Activated CD4-positive, alpha-beta T cell treated with anti-CD3 and anti-CD28 coated beads for 1 hour (primary cell): ENCODE data around the gene PI4K2B.
"Not testable (repeated sequence)": the region's sequence is repeated elsewhere in the genome, so short reads cannot be mapped to it uniquely, and the experiment has no call there.

Source experiments
- DNase-seq: peaks from one replicate; pipeline ENCODE4 v3.0.0-alpha.2; 2020

Gene PI4K2B

GRCh38 chr4:25245181-25245580 lies 11.3 kb downstream of the PI4K2B start:
- DNase-seq: no peak

- DNase-seq: no peak
Observed at GRCh38 chr4:25246680-25247611, 13.1 kb downstream of the PI4K2B start.

DNA sequence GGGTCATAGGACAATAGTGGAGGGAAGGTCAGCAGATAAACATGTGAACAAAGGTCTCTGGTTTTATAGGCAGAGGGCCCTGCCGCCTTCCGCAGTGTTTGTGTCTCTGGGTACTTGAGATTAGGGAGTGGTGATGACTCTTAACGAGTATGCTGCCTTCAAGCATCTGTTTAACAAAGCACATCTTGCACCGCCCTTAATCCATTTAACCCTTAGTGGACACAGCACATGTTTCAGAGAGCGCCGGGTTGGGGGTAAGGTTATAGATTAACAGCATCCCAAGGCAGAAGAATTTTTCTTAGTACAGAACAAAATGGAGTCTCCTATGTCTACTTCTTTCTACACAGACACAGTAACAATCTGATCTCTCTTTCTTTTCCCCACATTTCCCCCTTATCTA lies 15.0 kb downstream of the PI4K2B start:
- not testable (repeated sequence) for DNase-seq

GRCh38 chr4:25249494-25249893 lies 15.7 kb downstream of the PI4K2B start:
- not testable (repeated sequence) for DNase-seq

GRCh38 chr4:25252230-25253070 lies 18.6 kb downstream of the PI4K2B start:
- no peak for DNase-seq

DNA sequence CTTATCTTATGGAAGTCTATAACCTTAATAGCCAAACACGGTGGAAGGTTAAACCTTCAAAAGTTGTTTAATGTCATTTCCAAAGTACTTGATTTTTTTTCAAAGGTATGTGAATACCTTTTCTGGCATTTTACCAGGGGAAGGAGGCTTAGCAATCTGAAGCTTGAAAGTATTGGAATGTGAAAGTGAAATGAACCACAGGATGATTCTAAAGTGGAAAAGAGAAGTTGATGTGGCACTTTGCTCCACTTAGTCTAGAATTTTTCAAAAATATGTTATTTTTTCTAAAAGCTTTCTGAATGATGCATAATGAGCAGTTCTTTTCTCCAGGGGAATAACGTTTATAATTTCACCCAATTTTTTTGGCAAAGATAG lies 19.2 kb downstream of the PI4K2B start:
- DNase-seq: no peak

GRCh38 chr4:25253786-25254185 lies 20.0 kb downstream of the PI4K2B start:
- DNase-seq: not testable (repeated sequence)

- no peak for DNase-seq
Observed at GRCh38 chr4:25258980-25259578, 25.2 kb downstream of the PI4K2B start.

DNA sequence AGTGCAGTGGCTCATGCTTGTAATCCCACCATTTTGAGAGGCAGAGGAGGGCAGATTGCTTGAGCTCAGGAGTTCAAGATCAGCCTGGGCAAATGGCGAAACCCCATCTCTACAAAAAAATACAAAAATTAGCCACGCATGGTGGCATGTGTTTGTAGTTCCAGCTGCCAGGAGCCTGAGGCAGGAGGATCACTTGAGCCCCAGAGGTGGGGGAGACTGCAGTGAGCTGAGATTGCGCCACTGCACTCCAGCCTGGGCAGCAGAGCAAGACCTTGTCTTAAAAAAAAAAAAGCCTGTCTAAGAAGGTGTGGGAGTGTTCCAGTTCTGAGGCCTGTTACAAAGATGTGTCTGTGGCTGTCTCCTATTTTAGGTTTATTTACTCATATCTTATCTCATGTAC lies 38.0 kb downstream of the PI4K2B start:
- no peak for DNase-seq

DNA sequence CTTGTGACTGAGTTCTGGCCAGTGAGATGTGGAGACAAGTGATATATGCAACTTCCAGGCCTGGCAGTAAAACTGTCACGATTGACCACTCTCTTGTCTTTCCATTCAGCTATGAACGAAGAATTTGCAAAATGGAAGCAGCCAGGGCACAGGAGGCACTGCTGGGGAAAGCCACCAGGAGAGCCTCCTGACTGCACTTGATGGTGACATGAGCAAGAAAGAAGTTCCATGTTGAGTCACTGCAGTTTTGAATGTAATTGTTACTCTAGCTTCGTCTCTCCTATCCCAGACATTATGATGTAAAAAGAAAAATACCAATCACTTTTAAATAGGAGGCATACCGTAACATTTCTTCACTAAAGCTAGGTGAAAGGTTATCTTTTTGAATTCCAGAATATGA lies 46.4 kb downstream of the PI4K2B start:
- DNase-seq: no peak

DNA sequence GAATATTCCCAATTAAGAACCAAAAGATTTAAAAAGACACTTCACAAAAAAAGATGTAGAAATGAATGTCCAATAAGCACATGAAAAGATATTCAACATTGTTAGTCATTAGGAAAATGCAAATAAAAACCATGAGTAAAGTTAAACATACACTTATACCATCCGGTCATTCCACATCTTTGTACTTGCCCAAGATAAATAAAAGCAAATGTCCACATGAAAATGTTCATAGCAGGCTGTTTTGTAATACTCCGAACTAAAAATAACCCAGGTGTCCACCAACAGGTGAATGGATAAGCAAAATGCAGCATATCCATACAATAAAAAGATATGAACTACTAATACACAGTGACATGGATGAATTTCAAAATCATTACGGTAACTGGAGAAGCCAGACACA lies 50.1 kb downstream of the PI4K2B start:
- no peak for DNase-seq

GRCh38 chr4:25284466-25284865 lies 50.6 kb downstream of the PI4K2B start:
- DNase-seq: no peak

- no peak for DNase-seq
Observed at GRCh38 chr4:25290490-25291067, 56.7 kb downstream of the PI4K2B start.

- no peak for DNase-seq
Observed at GRCh38 chr4:25291158-25291733, 57.4 kb downstream of the PI4K2B start.

DNA sequence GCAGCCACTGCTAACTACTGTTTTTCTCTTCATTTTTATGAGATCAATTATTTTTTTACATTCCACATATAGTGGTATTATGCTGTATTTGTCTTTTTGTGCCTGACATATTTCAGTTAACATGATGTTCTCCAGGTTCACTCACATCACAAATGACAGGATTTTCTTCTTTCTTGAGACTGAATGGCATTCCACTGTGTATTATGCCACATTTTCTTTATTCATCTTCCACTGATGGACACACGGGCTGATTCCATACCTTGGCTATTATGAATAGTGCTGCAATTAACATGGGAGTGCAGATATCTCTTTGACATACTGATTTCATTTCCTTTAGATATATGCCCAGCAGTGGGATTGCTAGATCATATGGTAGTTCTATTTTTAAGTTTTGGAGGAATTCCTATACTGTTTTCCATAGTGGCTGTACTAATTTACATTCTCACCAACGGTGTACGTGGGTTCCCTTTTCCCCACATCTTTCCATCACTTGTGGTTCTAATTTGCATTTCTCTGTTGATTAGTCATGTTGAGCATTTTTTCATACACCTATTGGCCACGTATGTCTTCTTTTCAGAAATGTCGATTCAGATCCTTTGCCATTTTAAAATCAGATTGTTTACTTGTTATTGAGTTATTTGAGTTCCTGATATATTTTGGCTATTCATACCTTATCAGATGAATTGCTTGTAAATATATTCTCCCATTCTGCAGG lies 63.9 kb downstream of the PI4K2B start:
- DNase-seq: no peak

DNA sequence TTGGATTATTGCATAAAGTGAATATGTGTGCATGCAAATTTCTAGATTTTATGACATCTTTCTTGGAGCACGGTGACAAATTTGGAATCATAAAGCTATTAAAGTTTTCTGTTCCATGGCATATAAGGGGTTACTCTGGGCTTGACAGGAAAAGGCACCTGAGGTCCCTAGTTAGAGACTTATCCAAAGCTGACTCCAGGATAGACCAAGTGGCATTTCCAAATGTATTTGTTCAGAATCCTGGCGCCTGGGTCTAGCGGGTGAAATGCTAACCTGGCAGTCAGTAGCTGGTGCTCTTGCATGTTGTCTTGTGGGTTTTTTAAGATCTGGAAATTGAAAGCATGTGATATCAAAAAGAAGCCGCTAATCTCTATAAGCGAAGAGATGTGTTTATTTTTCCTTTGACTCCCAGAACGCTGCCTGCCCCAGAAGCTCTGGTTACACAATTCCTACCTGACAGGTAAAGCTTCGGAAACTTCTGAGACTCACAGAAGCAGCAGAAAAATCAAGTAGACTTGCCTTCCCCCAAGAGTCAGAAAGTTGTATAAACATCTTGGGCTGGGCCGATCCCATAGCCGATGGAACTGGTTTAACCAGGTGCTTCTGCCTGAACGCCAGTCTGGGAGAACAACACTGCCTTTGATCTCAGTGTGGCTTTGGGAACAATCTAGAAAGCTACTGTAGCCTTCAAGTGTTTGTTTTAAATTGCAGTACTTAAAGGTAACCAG lies 65.8 kb downstream of the PI4K2B start:
- no peak for DNase-seq

DNA sequence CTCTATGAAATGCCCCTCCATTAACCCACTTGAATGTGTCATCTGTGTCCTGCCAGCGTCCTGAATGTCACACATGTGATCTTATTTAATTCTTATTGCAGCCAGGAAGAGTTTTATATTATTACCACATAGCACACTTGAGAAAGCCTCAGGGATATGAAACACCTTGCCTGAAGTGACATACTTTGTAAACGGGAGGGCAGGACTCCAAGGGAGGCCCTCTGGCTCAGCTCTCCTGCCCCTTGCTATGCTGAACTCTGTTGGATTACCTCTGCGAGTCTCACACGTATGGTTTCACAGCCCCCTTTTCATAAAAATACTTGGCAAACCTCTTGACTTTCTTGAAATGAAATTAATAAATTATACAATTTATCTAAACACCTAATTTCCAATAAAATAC lies 67.6 kb downstream of the PI4K2B start:
- no peak for DNase-seq

DNA sequence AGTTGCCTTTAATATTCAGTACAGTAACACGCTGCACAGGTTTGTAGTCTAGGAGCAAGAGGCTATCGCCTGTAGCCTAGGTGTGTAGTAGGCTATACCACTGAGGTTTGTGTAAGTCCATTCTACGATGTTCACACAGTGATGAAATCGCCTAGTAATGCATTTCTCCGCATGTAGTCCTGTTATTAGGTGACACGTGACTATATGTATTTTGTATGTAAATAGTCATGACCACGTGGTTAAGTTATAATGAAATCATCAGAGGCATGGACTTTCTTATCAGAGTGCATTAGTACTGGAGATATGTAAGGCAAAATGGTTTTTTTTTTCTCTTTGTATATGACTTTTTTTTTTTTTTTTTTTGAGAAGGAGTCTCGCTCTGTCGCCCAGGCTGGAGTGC lies 68.8 kb downstream of the PI4K2B start:
- no peak for DNase-seq

GRCh38 chr4:25303578-25303977 lies 69.7 kb downstream of the PI4K2B start:
- no peak for DNase-seq

DNA sequence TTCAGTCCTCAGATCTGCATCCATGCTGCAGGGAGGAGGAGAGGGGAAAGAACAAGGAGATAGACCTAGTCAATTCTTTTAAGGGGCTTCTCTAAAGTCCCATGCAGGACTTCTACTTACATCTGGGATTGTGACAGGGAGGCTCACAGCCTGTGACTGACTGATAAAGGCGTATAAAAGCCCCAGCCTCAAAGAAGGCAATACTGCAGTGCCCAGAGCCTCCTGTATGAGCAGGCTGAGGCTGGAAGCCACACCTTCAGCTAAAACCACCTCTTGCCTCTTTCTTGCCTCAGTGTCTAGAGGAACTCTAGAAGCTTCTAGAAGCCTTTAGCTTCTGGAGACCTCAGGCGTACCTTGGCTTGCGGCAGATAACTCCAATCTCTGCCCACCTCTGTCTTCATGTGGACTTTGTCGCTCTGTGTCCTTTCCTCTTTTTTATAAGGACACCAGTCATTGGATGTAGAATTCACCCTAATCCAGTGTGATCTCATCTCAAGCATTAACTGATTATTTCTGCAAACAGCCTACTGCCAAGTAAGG lies 72.8 kb downstream of the PI4K2B start:
- no peak for DNase-seq

- DNase-seq: no peak
Observed at GRCh38 chr4:25307596-25307995, 73.8 kb downstream of the PI4K2B start.
